GOT3 (cell line): Measurements from ENCODE around the gene IL3RA.
"Not testable (repeated sequence)": the region's sequence is repeated elsewhere in the genome, so short reads cannot be mapped to it uniquely, and the experiment has no call there.

Source experiments
- DNase-seq: peaks from one replicate; lab custom pipeline; 2025; ENCODE audit warnings: mixed read lengths; lab: John Stamatoyannopoulos, UW

The IL3RA gene

GRCh38 chrX:1336331-1336943, at the start of gene IL3RA:
TSS of gene IL3RA (plus strand) at chrX:1336785. CDS start at chrX:1341766, 4,981 bp downstream.
- no peak for DNase-seq

- DNase-seq, result no peak
These were observed 47.0 kb upstream of the IL3RA start for GRCh38 chrX:1289535-1289934.

- DNase-seq, result no peak
These were observed 45.4 kb upstream of the IL3RA start for GRCh38 chrX:1291110-1291740.

GRCh38 chrX:1292575-1293290, 43.9 kb upstream of the IL3RA start:
- no peak for DNase-seq

GRCh38 chrX:1294301-1295067, 42.1 kb upstream of the IL3RA start:
- no peak for DNase-seq

GRCh38 chrX:1295550-1295949, 41.0 kb upstream of the IL3RA start:
- DNase-seq, result no peak

- not testable (repeated sequence) for DNase-seq
These were observed 39.0 kb upstream of the IL3RA start for GRCh38 chrX:1297591-1297990.

- no peak for DNase-seq
These were observed 36.1 kb upstream of the IL3RA start for GRCh38 chrX:1300449-1300848.

GRCh38 chrX:1305411-1305810, 31.2 kb upstream of the IL3RA start:
- DNase-seq, result no peak

- DNase-seq, result no peak
These were observed 29.5 kb upstream of the IL3RA start for GRCh38 chrX:1306909-1307625.

- no peak for DNase-seq
These were observed 28.8 kb upstream of the IL3RA start for GRCh38 chrX:1307626-1308340.

- DNase-seq, result no peak
These were observed 28.1 kb upstream of the IL3RA start for GRCh38 chrX:1308476-1308875.

- not testable (repeated sequence) for DNase-seq
These were observed 27.7 kb upstream of the IL3RA start for GRCh38 chrX:1308917-1309316.

GRCh38 chrX:1313788-1314187, 22.8 kb upstream of the IL3RA start:
- no peak for DNase-seq

- no peak for DNase-seq
These were observed 20.1 kb upstream of the IL3RA start for GRCh38 chrX:1316527-1316926.

GRCh38 chrX:1321674-1322073, 14.9 kb upstream of the IL3RA start:
- no peak for DNase-seq

GRCh38 chrX:1322393-1322792, 14.2 kb upstream of the IL3RA start:
- DNase-seq, result no peak

- DNase-seq, result no peak
These were observed 13.3 kb upstream of the IL3RA start for GRCh38 chrX:1323315-1323714.

GRCh38 chrX:1325515-1326116, 11.0 kb upstream of the IL3RA start:
- no peak for DNase-seq

- no peak for DNase-seq
These were observed 8.8 kb upstream of the IL3RA start for GRCh38 chrX:1327651-1328304.
